ENCODE results near the gene CTBP2.

The CTBP2 gene

DNA sequence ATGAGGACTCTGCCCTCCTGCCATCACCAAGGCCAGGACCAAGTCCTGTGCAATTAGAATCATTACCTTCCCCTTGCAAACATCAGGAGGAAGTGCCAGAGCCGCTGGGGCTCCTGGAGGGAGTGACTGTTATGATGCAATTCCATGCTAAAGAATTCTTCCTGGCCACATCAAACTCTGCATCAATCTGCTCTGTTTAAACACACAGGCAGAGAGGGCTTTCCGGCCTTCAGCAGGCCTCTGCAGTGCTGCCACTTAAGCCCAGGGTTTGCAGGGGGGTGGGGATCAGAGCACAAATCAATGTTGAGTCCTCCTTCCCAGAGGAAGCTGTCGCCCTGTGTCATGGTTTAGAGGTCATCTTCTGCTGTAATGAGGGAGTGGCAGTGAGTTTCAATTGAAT, 58.1 kb downstream of the CTBP2 start:
- no peak for DNase-seq

DNA sequence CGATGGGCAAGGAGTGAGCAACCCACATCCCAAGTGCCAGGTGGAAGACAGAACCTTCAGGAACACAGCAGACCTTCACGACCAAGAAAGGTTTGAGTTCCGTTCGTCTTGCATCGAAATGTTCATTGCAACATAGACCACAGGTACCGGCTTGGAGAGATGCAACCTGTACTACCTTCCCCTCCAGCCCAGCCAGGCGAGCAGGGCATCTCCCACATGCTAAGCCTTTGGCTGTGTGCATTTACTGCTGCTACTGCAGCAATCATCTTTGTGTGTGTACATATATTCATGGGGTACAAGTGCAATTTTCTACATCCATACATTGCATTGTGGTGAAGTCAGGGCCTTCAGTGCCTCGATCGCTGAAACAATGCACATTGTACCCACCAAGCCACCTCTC, 58.8 kb downstream of the CTBP2 start:
- no peak for DNase-seq

DNA sequence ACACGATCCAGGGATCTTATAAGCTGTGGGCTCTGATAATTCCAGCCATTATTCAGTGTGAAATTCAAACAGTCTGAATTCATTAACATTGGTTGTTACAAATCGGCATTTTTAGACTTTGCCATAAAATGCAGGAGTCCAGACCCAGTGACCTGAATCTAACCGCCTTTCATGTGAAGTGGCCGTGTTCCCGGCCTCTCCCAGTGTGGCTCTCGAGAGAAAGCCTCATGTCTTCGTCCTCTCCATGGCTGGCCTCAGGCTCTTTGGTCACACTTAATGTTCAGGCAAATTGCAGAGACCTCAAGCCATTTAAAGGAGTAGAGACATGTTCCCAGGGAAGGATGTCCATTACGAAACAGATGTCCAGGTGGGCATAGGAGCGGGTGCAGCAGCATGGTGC, 59.3 kb downstream of the CTBP2 start:
- no peak for DNase-seq

DNA sequence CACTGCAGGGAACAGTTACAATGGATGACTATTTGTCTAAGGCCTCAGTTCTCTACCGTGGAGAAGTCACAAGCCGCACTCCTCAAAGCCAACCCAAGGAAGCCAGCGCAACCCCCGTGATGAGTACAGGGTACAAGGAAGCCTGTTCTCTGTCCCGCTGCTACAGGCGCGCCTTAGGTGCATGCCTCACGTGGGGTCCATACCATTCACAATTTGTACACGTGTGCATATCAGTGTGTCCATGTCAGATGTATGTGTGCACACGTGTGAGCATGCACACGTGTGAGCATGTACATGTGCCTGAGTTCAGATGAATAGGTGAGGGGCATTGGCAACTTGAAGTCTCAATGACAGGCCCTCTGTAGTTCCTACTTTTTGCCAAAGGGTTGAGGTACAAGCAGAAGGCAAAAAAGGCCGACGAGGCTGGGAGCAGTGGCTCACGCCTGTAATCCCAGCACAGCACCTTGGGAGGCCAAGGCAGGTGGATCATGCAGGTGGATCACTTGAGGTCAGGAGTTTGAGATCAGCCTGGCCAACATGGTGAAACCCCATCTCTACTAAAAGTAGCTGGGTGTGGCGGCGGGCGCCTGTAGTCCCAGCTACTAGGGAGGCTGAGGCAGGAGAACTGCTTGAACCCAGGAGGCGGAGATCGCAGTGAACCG, 62.8 kb downstream of the CTBP2 start:
- no peak for DNase-seq

DNA sequence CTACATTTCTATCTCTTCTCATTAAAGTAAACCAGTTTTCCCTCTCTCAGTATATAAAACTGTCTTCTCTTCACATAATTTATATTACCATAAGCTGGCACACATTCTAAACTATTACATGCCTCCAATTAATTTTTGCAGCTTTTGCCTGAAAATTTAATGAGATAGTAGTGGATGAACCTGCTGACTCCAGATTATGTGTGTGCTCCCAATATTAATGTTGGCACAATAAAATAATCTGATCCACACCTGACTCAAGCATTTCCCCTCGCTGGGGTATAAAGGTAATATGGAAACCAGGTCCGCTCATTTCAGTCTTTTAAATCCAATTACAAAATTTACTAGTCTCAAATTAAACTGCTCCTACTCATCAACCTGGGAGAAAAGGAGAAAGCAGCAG, 63.4 kb downstream of the CTBP2 start:
- no peak for DNase-seq

DNA sequence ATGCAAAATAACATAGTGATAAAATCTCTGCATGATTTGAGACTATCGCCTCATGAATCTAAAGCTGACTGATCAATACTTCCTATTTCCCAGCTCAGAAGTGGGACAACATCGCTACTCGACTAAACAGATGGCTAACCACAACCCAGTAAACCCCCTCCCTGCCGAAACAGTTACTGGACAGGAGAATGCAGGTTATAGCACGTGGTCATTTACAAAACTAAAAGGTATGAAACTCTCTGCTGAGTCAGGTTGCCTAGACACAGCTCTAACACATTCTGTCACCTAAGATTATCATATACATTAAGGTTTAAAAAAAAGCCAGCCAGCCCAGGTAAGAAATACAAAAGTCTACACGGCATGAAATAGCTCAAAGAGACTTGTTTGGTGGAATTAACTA, 64.0 kb downstream of the CTBP2 start:
- DNase-seq, result no peak

DNA sequence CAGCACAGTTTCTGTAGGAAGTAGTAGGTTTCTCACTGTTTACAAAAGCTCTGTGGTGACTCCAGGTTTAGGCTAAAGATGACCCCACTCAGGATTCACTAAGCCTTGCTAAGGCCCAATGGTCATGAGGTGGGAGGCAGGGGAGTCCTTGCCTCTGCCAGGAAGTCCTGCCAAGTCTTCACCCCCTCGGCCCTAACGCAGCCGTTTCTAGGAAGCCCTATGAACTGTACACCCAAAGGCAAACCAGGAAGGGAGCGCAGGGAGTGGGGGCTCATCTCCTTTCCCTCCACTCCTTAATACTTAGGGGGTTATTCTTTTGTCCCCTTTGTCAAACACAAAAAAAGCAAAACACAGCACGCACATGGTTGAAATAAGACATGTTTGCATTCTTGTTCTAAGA, 64.6 kb downstream of the CTBP2 start:
- no peak for DNase-seq

DNA sequence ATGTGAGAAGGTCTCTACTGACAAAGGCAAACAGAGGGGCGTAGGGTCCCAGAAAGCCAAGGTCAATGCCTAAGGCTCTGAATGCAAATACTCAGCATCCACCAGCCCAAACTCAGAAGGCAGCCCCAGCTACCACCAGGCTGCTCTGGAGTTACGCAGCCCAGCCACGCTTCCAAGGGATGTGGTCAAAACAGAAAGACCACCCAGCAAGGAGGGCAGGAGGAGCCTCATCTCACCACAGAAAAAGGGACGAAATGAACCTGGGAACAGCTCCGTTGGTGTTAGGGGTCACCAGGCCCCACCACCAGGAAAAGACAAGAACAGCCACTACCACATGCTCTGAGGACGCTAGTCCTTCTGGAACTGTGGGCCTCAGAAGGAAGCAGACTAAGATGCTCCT, 65.1 kb downstream of the CTBP2 start:
- no peak for DNase-seq

DNA sequence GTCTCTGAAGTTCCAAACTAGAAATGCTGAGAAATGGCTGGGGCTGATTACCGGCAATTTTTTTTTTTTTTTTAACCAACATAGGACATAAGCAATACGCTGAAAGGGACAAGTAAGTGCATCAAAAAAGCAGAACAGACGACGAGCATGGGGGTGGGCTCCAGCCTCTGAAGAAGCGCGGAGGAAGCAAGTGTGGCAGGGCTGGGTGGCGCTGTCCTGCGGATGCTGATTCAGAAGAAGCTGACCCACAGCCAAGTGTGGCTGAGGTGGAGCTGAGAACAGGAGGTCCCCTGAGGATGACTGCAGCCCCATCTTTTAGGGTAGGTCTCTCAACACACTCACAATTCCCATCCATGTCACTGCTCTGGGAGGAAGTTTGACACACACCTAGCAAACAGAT, 65.6 kb downstream of the CTBP2 start:
- DNase-seq, result no peak

DNA sequence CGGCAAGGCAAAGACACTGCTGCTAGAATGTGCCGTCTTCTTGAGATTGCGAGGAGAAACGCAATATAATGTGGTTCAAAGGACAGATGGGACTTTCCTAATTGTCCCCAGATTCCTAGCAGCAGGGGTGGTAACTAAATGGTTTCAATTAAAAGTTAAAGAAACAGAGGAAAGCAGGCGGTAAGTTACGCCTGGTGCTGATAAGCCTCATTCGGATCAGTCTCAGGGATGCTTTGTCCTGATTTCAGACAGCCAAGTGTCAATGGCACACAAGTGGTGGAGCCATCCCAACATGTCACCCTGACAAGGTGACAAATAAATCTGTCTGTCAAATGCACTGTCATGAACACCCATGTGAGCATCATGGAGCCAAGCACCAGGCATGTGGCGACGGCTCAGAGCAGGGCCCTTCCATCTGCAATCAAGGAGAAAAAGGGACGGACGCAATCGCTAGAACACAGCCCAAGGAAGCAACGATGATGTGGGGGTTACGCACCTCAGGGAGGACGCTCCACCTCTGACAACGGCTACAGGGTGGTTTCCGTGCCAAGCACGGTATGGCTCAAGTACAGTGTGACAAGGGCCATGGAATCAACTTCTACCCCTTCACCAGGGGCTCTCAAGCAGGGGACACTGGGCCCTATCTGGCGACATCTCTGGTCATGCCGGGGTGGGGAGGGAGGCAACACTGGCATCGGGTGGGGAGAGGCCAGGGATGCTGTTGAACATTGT, 66.2 kb downstream of the CTBP2 start:
- DNase-seq, result no peak

DNA sequence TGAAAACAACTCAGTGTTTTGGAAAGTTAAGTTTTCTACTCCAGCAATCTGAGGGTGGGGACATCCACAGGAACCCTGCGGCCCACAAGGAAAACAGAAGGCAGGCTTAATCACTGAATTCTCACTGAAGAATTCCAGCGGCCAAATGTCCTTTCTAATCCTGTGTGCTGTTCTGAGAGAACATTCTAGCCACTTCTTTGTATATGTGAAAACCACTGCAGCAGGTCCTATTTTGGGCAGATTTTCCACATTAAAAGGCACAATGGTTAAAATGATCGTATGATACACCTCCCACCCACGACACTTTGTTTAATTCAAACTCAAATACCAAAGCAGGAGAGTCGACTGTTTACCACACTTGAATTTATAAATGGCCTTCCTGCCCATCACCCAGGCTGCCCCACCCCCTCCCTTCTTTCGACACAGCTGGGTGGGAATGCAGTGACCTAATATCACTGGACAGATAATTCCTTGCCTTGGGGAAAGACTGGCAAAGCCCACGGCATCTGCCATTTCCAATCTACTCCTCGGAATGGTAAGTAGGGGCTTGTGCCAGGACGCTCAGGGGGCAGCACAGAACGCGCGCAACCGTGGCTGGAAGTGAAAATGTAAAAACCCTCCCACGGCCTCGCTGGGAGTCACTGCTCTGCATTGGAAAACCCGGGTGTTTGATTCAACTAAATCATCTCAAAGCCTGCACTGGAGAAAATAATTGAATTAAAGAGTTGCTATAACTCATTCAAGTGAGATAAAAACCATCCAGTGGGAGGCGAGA, 67.0 kb downstream of the CTBP2 start:
- DNase-seq, result no peak

DNA sequence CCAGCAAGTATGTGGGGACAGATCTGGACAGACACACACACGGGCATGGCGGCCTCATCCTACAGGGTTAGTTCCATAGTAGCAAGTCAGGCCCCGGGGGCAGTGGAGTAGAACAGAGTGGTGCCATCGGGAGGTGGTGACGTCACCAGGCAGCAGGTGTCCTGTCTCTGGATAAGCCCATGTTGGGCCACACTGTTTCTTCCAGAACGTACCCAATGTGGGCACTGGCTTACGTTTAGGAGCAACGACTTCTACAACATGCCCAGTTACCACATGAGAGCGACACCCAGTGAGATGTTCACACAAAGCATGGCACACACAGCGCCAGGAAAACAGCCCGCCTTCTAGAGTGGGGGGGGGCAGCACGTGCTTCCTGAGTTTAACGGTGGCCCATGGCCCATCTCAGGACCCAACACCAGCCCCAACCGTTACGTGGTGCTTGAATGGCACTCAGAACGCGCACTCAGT, 67.8 kb downstream of the CTBP2 start:
- DNase-seq, result no peak

DNA sequence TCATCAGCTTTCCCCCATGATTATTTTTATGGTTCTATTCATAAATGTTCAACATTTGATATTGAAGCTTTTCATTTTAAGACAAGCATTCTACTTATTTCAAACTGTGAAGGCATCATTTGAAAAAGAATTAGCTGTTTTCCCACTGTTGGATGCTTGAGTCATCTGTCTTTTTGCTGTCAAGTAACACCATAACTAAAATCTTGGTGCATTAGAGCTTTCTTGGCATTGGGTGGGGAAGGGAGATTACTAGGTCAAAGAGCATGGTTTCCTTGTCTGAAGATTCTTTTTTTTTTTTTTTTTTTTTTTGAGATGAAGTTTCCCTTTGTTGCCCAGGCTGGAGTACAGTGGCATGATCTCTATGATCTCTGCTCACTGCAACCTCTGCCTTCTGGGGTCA, 68.5 kb downstream of the CTBP2 start:
- no peak for DNase-seq

DNA sequence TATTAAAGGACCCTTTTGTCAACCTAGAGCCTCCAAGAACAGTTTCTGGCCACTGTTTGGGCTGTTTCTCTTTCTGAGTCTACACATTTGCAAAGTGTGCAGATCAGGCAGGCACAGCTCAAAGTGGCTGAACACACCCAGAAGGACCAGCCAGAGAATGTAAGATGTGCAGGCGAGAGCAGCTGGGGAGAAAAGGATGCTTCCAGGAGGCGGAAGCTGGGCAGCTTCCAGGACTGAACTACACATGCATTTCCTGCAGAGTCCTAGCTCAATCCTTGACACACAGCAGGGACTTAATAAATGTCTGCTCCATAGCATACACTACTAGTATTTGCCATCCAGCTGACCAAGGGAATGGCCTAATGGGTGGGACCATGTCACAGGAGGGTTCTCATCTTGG, 70.9 kb downstream of the CTBP2 start:
- no peak for DNase-seq

DNA sequence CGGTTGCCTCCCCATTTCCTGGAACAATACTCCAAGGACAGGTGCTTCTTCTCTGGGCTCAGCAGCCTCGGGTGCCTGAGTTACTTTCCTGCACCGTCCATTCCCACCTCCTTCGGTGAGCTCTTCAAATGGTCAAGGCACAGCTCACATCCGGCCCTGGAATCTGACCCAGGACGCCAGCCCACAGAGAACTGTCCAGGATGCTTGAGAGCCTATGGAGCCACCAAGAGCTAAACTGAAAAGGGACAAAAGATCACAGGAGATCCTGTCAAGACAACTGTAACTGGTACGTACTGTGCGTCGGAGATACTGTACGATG, 72.5 kb downstream of the CTBP2 start:
- no peak for DNase-seq

DNA sequence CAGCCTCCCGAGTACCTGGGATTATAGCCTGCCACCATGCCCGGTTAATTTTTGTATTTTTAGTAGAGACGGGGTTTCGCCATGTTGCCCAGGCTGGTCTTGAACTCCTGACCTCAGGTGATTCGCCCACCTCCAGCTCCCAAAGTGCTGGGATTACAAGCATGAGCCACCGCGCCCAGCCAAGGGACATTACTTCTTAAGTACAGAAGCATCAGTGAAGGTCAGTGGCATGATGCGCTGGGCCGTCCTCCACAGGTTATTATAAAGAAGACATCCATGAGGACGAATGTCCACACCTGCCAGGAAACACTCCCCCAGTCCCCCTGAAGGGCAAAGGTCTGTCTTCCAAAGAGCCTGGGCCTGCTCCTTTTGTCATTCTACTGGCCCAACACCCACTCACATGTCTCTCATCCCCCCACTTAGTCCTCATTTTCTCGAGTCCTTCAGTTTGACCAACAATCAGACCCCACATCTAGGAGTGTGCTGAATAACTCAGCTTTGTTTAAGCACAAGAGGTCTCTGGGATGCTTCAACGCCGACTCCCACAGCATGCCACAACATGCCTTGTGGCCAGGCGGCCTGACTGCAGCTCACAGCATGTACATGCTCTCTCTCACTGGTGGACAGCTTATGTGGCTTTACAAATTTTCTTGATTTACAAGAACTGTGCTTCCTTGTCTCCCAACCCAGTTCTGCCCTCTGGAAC, 73.0 kb downstream of the CTBP2 start:
- DNase-seq, result no peak

DNA sequence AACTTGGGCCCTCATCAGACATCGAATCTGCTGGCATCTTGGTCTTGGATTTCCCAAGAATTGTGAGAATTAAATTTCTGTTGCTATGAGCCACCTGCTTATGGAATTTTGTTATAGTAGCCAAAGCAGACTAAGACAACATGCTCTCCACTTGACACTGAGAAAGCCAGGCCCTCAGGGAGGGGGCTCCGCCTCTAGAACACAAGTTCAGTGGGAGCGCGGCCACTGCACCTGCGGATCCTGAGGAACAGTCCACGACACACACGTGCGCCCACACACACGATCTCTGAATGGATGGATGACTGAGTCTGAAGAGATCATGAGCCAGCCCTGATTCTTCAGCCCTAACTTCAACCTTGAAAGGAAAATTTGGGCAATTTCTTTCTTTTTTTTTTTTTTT, 73.7 kb downstream of the CTBP2 start:
- DNase-seq, result no peak

DNA sequence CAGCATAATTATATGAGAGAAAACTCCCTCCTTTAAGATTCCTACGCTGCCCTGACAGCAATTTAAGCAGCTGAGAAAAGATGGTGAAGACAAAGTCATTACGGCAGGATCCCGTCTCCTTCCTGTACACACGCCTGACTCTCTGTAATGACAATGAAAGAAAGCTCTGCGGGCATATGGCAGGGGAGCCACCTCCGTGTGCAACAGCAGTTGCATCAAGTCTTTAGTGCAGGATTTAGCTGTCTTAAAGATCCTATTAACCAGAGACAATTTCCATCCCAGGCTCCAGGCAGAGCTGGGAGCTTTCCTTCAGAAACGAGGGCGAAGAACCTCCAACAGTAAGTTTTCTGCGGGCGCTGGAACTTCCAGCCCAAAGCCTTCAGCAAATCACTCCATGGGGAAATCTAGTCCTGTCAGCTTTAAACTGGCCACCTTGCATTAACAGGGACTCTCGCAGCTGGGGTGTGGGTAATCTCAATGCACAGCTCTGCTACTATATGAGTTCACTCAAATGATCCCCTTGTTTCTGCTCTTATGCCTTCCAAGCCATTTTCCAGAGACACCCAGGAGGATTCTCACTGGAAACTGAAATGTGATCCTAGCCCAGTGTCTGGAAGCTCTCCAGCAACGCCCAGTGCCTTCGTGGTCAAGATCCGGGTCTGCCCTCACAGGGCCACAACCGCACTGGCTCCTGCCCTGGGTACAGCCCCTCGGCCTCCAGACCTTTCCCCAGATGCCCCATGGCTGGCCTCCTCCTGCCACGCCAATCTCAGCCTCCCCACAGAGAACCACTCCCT, 74.9 kb downstream of the CTBP2 start:
- no peak for DNase-seq

DNA sequence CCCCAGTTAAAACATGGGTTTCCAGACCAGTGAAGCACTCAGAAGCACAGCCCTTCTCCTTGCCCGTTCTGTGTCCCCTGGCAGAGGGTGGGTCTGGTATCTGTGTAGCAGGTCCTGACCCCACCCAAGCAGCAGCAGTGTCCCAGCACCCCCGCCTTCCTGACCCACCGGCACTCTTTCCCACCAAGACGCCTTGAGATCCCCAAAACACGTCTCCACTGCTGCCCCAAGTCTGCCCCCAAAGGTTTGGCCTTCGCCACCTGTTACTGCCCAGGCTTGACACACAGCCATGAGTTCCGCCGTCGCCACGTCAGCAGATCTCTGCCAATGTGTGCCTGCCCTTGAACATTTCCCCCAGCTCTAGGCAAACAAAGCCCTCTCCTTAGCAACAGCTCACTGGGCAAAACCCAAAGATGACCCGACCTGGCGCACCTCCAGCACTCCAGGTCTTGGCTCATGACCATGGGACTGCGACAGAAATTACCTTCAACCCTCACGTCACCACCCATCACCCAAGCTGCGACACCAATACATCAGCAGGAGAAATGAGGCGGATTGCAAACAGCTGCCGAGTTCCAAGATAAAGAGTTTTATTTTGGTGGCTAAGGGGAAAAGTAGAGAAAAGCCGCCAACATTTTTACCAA, 75.6 kb downstream of the CTBP2 start:
- DNase-seq, result no peak

DNA sequence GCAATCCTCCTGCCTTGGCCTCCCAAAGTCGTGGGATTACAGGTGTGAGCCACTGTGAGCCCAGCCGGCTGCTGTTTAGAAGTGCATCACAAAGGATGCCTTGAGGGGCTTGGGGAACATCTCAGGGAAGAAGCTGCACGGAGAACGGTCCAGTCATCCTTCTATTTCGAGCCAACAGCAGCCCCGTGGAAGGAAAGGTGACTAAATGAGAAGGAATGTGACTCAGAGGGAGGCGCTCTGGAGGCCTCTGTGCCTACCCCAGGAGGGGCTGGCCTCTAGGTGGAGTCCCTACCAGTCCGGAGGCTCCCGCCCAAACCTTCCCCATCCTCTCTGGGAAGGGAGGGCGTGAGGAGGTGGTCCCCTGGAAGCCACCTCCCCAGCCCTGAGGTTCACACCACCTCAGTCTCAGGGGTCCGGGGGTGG, 76.2 kb downstream of the CTBP2 start:
- DNase-seq, result no peak

DNA sequence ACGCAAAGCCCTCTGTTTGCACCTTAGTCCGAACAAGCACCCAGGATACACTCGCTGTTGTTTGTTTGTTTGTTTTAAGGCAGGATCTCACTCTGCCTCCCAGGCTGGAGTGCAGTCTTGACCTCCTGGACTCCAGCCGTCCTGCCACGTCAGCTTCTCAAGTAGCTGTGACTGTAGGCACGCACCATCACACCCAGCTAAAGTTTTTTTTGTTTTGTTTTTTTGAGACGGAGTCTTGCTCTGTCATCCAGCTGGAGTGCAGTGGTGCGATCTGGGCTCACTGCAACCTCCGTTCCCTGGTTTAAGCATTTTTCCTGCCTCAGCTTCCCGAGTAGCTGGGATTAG, 76.8 kb downstream of the CTBP2 start:
- no peak for DNase-seq

DNA sequence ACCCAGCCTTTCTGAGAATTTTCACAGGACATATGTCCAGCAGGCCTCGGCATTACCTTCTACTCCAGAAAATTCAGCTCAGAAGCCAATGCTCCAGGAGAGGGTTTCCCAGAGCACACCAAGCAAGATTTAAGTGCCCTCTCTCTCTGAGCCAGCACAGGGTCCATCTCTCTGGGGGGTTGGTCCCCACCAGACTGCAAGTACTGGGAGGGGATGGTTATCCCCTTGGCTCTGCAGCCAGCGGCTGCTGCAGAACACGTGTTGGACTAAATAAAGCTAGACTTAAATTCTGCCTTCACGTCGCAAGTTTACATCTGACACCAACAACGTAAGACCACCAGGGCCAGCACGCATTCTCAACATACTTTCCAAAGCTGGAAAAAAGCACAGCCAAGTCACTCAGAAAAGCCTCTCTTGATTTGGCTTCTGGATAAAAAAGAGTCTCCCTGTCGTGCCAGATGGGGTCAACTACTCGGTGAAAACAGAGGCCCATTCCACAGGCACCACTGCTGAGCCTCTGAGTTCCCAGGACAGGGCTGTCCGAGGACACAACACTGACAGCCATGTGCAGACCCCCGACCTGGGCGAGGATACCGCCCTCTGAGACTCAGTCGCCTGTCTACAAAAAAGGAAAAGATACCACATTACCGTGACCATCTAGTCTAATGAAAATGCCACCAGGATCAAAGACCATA, 77.3 kb downstream of the CTBP2 start:
- DNase-seq, result no peak
